ENCODE measurements around the gene STK11IP. TPM values are rescaled to one million over a fixed set of nuclear protein-coding genes. Genes with fewer than 3 reads are reported as not detected.

STK11IP gene
- total RNA-seq, 1 donor from 2014 or later = 44.4 TPM

- DNase-seq (ENCODE audit: low spot score) = no peak
Measured at GRCh38 chr2:219618733-219619122, 21.1 kb downstream of the STK11IP start.

GRCh38 chr2:219619235-219619634, 21.6 kb downstream of the STK11IP start:
- DNase-seq (ENCODE audit: low spot score) = no peak

DNA sequence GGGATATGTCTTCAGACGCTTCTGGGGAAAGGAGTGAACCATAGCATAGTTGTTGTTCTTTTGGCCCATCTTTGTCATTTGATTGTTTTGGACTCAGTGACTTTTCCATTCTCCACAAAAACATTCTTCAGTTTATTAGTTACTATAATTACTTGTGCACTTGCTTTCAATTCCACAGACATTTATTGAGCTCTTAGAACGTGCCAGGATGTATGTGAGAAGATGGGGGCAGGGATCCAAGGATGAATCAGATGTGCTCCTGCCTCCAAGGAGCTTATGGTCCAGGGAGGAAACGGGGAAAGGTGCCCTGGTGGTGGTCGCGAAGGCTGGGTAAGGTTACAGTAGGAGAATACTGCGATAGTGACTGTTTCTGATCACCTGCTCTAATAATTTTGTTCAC, 22.9 kb downstream of the STK11IP start:
- no peak for DNase-seq (ENCODE audit: low spot score)

GRCh38 chr2:219621935-219622334, 24.3 kb downstream of the STK11IP start:
- no peak for DNase-seq (ENCODE audit: low spot score)

- no peak for DNase-seq (ENCODE audit: low spot score)
Measured at GRCh38 chr2:219622472-219622871, 24.8 kb downstream of the STK11IP start.

- DNase-seq (ENCODE audit: low spot score) = no peak
Measured at GRCh38 chr2:219624565-219624964, 26.9 kb downstream of the STK11IP start.

GRCh38 chr2:219625179-219625578, 27.5 kb downstream of the STK11IP start:
- no peak for DNase-seq (ENCODE audit: low spot score)

DNA sequence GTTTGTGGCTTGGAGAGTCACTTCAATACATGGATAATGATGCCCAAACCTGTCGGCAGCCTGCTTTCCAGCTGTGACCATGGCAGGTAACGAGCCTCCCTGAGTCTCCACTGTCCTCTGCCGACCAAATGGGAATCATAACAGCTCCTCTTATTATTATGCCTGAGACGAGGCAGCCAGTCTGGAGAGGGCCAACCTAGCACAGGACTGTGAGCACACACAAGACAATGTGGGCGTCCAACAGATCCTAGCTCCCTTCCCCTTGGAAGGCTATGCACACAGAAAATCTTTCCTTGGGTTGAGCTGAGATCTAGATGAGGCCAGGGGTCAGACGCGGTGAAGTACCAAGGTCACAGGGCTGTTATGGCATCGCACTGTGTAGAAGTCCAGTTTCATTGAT, 28.9 kb downstream of the STK11IP start:
- DNase-seq (ENCODE audit: low spot score) = no peak

- DNase-seq (ENCODE audit: low spot score) = no peak
Measured at GRCh38 chr2:219627103-219628100, 29.7 kb downstream of the STK11IP start, which contains the start of gene SLC4A3. Gene SLC4A3 (plus strand): TSS chr2:219627630. CDS start chr2:219627993, 363 bp downstream.

GRCh38 chr2:219628235-219628985, 30.8 kb downstream of the STK11IP start:
- DNase-seq (ENCODE audit: low spot score) = no peak

- no peak for DNase-seq (ENCODE audit: low spot score)
Measured at GRCh38 chr2:219628986-219629901, 31.6 kb downstream of the STK11IP start.

GRCh38 chr2:219629976-219630695, 32.5 kb downstream of the STK11IP start:
- DNase-seq (ENCODE audit: low spot score) = no peak

GRCh38 chr2:219630770-219631405, 33.2 kb downstream of the STK11IP start:
- DNase-seq (ENCODE audit: low spot score) = no peak

DNA sequence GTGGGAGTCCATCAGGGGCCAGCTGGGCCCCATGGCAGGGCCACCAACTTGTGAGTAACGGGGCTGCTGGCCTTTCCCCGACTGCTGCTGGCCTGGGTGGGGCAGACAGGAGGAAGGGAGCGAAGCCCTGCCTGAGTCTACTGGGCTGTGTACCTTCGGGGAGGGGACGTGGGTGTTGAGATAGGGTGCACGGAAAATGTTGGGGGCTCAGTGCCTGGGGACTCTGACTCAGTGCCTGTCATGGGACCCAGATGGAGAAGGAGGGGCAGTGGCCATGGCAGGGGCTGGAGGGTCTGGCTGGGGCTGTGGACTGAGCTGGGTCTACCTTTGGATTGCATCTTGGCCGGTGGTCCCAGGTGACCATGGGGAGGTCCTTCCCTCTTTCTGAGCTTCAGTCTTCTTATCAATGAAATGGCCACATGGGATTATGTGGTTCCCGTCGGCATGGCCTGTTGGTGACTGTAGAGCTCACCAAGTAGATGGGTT, 33.8 kb downstream of the STK11IP start:
- DNase-seq (ENCODE audit: low spot score) = no peak

DNA sequence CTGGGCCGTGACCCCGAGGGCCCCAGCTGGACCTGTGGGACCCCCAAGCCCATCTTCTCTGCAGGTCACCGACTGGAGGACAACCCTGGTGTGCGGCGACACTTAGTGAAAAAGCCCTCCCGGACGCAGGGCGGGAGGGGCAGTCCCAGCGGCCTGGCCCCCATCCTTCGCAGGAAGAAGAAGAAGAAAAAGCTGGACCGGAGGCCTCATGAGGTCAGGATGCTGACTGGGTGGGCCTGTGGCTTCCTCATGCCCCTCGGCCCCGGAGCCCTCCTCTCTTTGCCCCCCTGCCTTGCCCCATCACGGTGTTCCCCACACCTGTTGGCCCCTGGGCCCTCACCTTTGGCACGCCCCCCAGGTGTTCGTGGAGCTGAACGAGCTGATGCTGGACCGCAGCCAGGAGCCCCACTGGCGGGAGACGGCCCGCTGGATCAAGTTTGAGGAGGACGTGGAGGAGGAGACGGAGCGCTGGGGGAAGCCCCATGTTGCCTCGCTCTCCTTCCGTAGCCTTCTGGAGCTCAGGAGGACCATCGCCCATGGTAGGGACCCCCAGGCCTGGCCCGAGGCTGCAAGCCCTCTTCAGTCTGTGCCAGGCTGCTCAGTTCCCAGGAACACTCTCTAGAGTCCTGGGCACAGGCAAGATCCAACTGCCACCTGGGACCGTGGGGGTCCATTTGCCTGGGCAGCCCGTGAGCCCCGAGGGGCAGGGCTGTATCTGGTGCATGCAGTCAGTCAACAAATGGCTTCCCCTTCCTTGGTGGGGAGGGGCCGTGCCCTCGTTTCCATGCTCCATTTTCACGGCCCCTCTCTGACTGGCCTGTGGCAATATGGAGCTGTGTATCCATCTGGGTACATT, 34.5 kb downstream of the STK11IP start:
- no peak for DNase-seq (ENCODE audit: low spot score)

- DNase-seq (ENCODE audit: low spot score) = no peak
Measured at GRCh38 chr2:219632760-219633105, 35.1 kb downstream of the STK11IP start.

DNA sequence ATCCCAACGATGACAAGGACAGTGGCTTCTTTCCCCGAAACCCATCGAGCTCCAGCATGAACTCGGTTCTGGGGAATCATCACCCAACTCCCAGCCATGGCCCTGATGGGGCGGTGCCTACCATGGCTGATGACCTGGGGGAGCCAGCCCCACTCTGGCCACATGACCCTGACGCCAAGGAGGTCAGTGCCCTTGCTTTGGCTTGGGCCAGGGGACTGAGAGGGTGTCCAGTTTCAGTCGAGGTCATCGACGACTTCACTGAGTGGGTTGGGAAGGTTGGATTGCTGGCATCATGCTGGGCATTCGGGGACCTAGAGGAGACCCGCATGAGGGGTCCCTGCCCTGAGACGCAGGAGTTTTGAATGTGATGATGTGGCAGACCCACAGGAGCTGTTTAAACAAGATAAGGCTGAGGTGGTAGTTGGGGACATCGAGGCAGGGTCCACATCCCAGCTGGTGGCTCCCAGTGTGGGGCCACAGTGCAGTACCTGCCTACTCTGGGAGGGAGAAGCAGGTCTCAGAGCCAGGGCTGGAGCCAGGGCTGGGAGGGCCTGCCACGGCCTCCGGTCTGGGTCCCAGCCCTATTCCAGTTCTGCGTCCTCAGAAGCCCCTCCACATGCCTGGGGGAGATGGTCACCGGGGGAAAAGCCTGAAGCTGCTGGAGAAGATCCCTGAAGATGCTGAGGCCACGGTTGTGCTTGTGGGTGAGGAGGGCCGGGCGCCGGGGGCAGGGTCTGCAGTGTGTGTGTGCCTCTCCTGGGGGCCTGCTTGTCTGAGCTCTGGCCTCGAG, 35.8 kb downstream of the STK11IP start:
- DNase-seq (ENCODE audit: low spot score) = no peak

DNA sequence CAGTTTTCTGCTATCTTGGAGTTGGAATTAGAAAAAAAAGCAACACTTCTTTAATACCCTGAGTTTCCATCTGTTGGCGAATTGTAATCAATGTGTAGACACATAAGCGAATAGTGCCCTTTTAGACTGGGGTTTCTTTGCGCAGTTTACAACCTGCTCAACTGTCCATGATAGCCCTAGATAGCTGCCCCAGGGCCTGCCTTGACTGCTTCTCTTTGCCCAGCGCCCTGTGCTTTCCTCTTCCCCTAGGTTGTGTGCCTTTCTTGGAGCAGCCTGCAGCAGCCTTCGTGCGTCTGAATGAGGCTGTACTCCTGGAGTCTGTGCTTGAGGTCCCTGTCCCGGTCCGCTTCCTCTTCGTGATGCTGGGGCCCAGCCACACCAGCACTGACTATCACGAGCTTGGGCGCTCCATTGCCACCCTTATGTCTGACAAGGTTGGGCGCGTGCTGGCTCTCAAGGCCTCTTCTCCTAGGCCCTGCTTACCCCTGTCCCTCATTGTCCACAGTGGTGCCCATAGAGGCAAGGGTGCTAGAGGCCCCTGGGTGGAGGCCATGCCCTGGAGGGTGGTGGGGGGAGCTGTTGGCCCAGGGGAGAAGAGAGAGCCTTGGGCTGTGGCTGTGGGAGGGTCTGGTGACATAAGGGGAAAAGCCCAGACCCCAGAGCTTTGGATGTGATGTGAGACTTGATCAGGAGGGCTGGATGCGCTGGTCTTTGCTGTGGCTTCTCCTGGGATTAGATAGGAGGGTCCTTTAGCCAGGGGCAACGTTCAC, 36.7 kb downstream of the STK11IP start:
- DNase-seq (ENCODE audit: low spot score) = no peak
